ENCODE measurements around the gene DTX4.

The DTX4 gene

GRCh38 chr11:59205648-59206047 lies 33.7 kb downstream of the DTX4 start:
- DNase-seq (ENCODE audit: low read depth): no peak
- TF ChIP-seq POLR2A (IDR thresholded peaks at IDR 0.05; ENCODE audit: extremely low read depth, insufficient read length) (no peak), CTCF (IDR thresholded peaks at IDR 0.05; ENCODE audit: low read depth, low read length) (no peak), MAX (IDR thresholded peaks at IDR 0.05; ENCODE audit: low read depth, low read length) (no peak), MYC (IDR thresholded peaks at IDR 0.05; ENCODE audit: low read depth, low read length) (no peak)
- H3K4me3 ChIP-seq (ENCODE audit: low read depth, low read length): no peak overlapping the region

DNA sequence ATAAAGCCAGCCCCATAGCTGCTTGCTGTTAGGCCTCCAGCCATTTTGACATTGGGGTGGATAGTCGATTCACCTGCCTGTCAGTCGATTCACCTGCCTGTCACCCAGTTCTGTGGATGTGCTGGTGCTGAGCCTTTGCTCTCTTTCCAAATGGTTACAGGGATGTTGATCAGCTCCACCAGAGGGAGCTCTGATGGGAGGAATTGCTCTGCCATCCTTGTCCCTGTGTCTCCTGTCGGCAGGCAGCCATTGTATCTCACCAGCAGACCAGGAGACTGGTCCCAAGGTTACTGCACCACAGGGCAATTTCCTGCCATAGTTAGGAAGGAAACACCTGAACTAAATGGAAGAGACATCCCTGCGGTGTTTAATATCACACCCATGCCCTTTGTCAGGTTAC lies 34.7 kb downstream of the DTX4 start:
- TF ChIP-seq CTCF (IDR thresholded peaks at IDR 0.05; ENCODE audit: low read depth, low read length): peak; percentile 65
- no peak for TF ChIP-seq MAX (IDR thresholded peaks at IDR 0.05; ENCODE audit: low read depth, low read length)
- H3K4me3 ChIP-seq (ENCODE audit: low read depth, low read length): no peak overlapping the region
- peak; percentile 45 for DNase-seq (ENCODE audit: low read depth)

DNA sequence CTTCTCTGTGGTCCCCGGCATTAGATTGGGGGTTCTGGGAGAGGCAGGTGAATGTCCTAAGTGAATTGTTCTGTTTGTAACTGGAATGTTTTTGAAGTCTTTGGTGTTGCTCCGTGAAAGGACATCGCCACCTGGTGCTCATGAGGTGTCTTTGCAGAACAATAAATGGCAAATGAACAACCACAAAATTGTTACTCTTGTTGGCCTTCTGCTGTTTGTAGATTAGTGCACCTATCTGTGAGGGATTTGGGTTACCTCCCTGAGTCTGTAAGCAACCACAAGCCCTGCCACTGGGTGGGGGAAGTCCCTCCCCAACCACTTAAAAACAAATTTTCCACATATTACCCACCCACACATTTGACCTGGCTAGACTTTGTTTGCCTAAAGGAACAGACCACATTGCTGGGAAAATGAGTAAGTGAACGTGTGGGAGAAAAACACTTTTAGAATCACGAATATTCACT lies 36.1 kb downstream of the DTX4 start:
- no peak for TF ChIP-seq MAX (IDR thresholded peaks at IDR 0.05; ENCODE audit: low read depth, low read length)
- peak; percentile 64 for TF ChIP-seq CTCF (IDR thresholded peaks at IDR 0.05; ENCODE audit: low read depth, low read length)
- H3K4me3 ChIP-seq (ENCODE audit: low read depth, low read length): no peak overlapping the region
- DNase-seq (ENCODE audit: low read depth): peak; percentile 48

- no peak for DNase-seq (ENCODE audit: low read depth)
- TF ChIP-seq MYC (IDR thresholded peaks at IDR 0.05; ENCODE audit: low read depth, low read length) (no peak), POLR2A (IDR thresholded peaks at IDR 0.05; ENCODE audit: extremely low read depth, insufficient read length) (no peak), CTCF (IDR thresholded peaks at IDR 0.05; ENCODE audit: low read depth, low read length) (no peak), MAX (IDR thresholded peaks at IDR 0.05; ENCODE audit: low read depth, low read length) (no peak)
- H3K4me3 ChIP-seq (ENCODE audit: low read depth, low read length): no peak overlapping the region
Observed at GRCh38 chr11:59208956-59209355, 37.0 kb downstream of the DTX4 start.

DNA sequence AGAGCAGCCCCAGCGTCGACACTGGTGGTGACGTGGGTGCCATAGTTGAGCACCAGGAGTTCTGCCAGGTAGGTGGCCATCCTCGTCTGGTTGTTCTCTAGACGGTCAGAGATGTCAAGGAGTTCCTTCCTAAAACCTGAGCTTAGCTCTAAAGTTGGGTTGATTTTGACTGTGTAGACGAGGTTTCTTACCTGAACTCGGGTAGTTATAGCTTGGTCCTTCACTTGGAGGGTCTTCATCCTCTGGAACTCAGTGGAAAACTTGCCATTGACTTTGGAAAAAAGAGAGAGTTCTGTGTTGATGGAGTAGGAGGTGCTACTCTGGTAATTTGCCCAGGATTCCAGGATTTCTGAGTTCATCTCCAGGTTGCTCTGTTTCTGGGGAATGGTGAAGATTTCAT lies 40.3 kb downstream of the DTX4 start:
- TF ChIP-seq POLR2A (IDR thresholded peaks at IDR 0.05; ENCODE audit: extremely low read depth, insufficient read length) (no peak), CTCF (IDR thresholded peaks at IDR 0.05; ENCODE audit: low read depth, low read length) (no peak), MYC (IDR thresholded peaks at IDR 0.05; ENCODE audit: low read depth, low read length) (no peak), MAX (IDR thresholded peaks at IDR 0.05; ENCODE audit: low read depth, low read length) (no peak)
- no peak overlapping the region for H3K4me3 ChIP-seq (ENCODE audit: low read depth, low read length)
- no peak for DNase-seq (ENCODE audit: low read depth)

All from NB4 (cell line).